Measurements from ENCODE around the gene PRKAA2. TPM values are rescaled to one million over a fixed set of nuclear protein-coding genes. Genes with fewer than 3 reads are reported as not detected.

The PRKAA2 gene
- total and polyA plus RNA-seq, 8 donors, result 1.2 to 4.1 (median 2.1) TPM

DNA sequence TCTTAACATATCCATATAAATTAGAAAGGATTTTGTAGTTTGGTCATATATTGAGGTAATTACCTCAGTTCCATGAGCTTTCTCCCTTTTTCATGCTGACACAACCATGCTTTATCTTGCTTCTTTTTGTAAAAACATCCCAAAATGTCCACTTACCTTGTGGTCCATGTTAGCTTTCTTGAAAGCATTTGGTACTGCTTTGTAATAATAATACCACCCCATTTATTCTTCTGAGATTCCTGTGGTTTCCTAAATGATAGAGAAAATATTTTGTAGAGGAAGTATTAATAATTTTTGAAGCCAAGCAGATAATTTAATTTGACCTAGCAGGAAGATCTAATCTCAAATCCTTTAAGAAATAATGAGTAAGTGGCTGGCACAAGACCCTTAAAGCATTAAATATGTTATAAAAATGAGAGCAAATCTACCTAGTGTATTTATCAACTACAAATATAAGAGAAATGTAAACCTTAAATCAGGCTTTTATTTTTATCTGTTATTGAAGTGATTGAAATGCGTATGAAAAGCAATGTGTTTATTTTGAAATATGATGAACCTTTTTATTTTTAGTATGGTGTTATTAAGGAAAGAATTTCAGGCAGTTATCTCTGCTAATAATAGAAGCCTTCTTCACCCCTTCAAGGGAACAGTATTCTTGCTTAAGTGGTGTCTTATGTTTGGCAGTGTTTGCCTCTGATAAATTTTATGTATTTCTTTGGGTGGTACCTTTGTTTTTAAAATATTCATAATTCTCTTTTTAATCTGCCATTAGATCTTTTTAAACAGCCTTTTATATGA is 9.2 kb downstream of the PRKAA2 start:
- no peak for DNase-seq
- no peak for ATAC-seq
- WGBS, 2 donors, result 65% methylated on average over 1 of the region's 1 CpG
- intact Hi-C loops (cut with DNase I), result no loop called here
- no peaks in the 10 kb centered on the region for H3K36me3 ChIP-seq
- no peak overlapping the region for H3K4me3 ChIP-seq
- H3K27ac ChIP-seq, result no peak overlapping the region
- peak; percentile 9 for FAIRE-seq
- H3K27me3 ChIP-seq, result no peaks in the 10 kb centered on the region
- TF ChIP-seq, protein P1, sequence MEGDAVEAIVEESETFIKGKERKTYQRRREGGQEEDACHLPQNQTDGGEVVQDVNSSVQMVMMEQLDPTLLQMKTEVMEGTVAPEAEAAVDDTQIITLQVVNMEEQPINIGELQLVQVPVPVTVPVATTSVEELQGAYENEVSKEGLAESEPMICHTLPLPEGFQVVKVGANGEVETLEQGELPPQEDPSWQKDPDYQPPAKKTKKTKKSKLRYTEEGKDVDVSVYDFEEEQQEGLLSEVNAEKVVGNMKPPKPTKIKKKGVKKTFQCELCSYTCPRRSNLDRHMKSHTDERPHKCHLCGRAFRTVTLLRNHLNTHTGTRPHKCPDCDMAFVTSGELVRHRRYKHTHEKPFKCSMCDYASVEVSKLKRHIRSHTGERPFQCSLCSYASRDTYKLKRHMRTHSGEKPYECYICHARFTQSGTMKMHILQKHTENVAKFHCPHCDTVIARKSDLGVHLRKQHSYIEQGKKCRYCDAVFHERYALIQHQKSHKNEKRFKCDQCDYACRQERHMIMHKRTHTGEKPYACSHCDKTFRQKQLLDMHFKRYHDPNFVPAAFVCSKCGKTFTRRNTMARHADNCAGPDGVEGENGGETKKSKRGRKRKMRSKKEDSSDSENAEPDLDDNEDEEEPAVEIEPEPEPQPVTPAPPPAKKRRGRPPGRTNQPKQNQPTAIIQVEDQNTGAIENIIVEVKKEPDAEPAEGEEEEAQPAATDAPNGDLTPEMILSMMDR (IDR thresholded peaks at IDR 0.05), result no peak
- H3K4me1 ChIP-seq, result no peaks in the 10 kb centered on the region
- no peaks in the 10 kb centered on the region for H3K9me3 ChIP-seq

DNA sequence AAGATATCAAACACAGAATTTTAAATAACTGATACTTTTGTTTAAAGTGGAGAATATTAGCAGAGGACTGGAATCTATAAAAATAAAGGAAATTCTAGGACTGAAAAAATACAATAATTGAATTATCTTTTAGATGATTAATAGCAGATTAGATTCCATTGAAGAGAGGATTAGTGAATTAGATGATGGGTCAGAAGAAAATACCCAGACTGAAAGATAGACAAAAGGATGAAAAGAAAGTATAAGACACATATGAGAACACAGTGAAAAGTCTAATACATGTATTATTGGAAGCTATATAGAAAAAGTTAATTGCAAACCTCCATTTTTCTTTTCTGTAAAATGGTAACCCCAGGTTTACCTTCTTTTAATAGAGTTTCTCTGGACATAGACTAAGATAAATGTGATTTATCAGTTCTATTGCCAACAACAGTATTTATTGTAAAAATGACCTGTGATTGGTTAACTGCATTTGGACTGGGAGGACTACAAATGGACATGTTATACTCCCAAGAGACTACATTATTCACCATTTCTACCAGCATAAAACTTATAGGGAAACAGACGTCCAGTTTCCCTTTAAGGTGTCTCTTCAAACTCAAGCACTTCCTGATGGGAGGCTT is 11.0 kb downstream of the PRKAA2 start:
- ATAC-seq (no peak), FAIRE-seq (no peak), DNase-seq (no peak)
- Histone ChIP-seq H3K27ac (no peak overlapping the region), H3K4me3 (no peak overlapping the region), H3K4me1 (no peaks in the 10 kb centered on the region), H3K27me3 (no peaks in the 10 kb centered on the region), H3K9me3 (no peaks in the 10 kb centered on the region), H3K36me3 (no peaks in the 10 kb centered on the region)
- TF ChIP-seq, protein P1 (IDR thresholded peaks at IDR 0.05), result no peak
- WGBS, 2 donors, result 81 to 92% methylated on average over 1 of the region's 1 CpG
- intact Hi-C loops (cut with DNase I), result no loop called here

DNA sequence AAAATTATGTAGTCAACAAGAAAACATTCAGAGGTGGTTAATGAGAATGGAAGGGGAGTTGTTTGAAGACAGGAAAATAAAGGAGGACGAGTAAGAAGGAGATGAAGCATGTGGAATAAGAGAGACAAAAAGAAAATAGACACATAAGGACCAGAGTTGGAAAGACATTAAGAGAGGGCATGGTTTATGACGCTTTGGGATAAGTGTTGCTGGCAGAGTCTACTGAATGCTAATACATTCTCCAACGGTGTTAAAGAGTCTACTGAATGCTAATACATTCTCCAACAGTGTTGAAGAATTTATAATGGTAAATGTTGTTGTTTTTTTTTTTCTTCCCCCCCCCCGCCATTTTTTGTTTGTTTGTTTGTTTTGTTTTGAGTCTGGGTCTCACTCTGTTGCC is 13.1 kb downstream of the PRKAA2 start:
- Histone ChIP-seq H3K4me1 (no peaks in the 10 kb centered on the region), H3K36me3 (no peaks in the 10 kb centered on the region), H3K9me3 (no peaks in the 10 kb centered on the region), H3K4me3 (no peak overlapping the region), H3K27me3 (no peaks in the 10 kb centered on the region), H3K27ac (no peak overlapping the region)
- intact Hi-C loops (cut with DNase I), result no loop called here
- ATAC-seq, result no peak
- no peak for FAIRE-seq
- no peak for DNase-seq
- TF ChIP-seq, protein P1 (IDR thresholded peaks at IDR 0.05), result no peak
- 86 to 88% methylated on average over 3 to 4 of the region's 4 CpGs for WGBS, 2 donors

DNA sequence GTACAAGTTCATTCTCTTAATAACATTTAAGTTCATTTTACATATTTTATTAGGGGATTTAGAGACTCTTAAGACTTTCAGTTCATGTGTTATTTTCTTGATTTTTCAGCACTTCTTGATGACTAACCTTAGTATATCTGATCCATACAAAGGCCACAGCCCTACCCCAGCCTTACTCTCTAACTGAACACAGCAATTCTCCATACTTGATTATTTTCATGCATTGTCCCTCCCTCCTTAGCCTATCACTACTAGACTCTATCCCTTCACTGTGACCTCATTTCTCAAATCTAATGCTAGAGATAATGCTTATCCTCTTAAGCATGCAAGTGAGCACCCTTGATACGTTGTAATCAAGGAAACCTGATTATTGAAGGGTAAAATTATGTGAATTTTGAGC is 15.2 kb downstream of the PRKAA2 start:
- Histone ChIP-seq H3K27ac (no peak overlapping the region), H3K4me1 (no peaks in the 10 kb centered on the region), H3K9me3 (no peaks in the 10 kb centered on the region), H3K36me3 (no peaks in the 10 kb centered on the region), H3K27me3 (no peaks in the 10 kb centered on the region), H3K4me3 (no peak overlapping the region)
- ATAC-seq, result no peak
- TF ChIP-seq, protein P1 (IDR thresholded peaks at IDR 0.05), result no peak
- intact Hi-C loops (cut with DNase I), result no loop called here
- FAIRE-seq, result no peak
- no peak for DNase-seq
- WGBS, 2 donors, result 52 to 59% methylated on average over 1 of the region's 1 CpG

DNA sequence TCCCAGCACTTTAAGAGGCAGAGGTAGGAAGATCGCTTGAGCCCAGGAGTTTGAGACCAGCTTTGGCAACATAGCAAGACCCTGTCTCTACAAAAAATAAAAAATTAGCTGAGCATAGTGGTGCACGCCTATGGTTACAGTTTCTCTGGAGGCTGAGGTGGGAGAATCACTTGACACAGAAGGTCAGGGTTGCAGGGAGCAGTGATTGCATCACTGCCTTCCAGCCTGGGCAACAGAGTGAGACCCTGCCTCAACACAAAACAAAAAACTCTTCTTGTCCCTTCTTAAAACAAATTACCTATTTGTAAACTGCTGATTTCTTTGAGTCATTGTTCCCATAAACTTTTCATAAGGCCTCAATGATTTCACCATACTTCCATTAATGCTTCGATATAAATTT is 18.7 kb downstream of the PRKAA2 start:
- ATAC-seq, result no peak
- Histone ChIP-seq H3K27ac (no peak overlapping the region), H3K4me3 (no peak overlapping the region), H3K9me3 (no peaks in the 10 kb centered on the region), H3K36me3 (no peaks in the 10 kb centered on the region), H3K27me3 (no peaks in the 10 kb centered on the region), H3K4me1 (no peaks in the 10 kb centered on the region)
- TF ChIP-seq, protein P1 (IDR thresholded peaks at IDR 0.05), result no peak
- intact Hi-C loops (cut with DNase I), result no loop called here
- no peak for FAIRE-seq
- WGBS, 2 donors, result 89 to 93% methylated on average over 3 of the region's 3 CpGs
- no peak for DNase-seq
